Measurements from ENCODE around the gene ENAH. TPM values are rescaled to one million over a fixed set of nuclear protein-coding genes. Genes with fewer than 3 reads are reported as not detected.

The ENAH gene
- total and polyA plus RNA-seq, 2 donors (not counting 1 experiment from before 2014, with no cell fraction given): 1.3 to 1.6 TPM

DNA sequence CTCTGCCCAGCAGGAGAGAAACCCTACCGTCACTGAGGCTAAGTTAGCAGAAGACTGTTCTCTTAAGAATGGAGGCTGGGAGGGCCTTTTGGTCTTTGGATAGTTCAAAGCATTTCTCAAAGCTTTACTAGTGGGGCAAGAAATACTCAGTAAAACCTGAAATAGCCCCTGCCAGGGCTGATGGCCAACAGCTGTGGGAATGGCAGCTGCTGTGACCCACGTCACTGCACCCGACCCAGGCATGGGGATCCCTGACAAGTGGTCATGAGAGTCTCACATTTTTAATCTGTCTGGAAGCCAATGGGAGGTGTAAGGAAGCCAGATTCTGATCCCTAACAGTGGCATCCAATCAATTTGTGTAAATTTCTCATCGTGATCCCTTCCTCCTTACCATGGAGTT is 44.5 kb upstream of the ENAH start:
- Mint-ChIP-seq H3K27me3 (no peaks in the 10 kb centered on the region), H3K9me3 (ENCODE audit: insufficient read depth) (peaks cover 7% of the 10 kb centered on the region), H3K4me3 (no peak overlapping the region), H3K4me1 (no peaks in the 10 kb centered on the region), H3K27ac (no peak overlapping the region)
- Histone ChIP-seq H3K36me3 (replicated peaks in 1 of 2; ENCODE audit: control extremely low read depth in 1 of 2, control insufficient read depth in 1 of 2, extremely low read depth in 1 of 2, insufficient read depth in 2 of 2, low read length in 1 of 2) (no peaks in the 10 kb centered on the region), H3K79me2 (ENCODE audit: control insufficient read depth, insufficient read depth, low read length) (no peaks in the 10 kb centered on the region), H3K4me2 (replicated peaks; ENCODE audit: low read depth, low read length, poor library complexity, severe bottlenecking) (no peak overlapping the region), H3K9ac (ENCODE audit: low read length) (no peak overlapping the region), H3K9me3 (ENCODE audit: control extremely low read depth in 1 of 3, control insufficient read depth in 2 of 3, insufficient read depth in 1 of 3, low read length in 2 of 3) (no peaks in the 10 kb centered on the region), H3K4me3 (ENCODE audit: control extremely low read depth in 1 of 5, extremely low read depth in 1 of 5, insufficient read depth in 1 of 5, low read depth in 2 of 5, low read length in 4 of 5) (no peak overlapping the region), H3K27me3 (replicated peaks in 1 of 4; ENCODE audit: control extremely low read depth in 1 of 4, control insufficient read depth in 3 of 4, insufficient read depth in 4 of 4, low read length in 3 of 4) (peaks cover 0 to 2% (median 0%) of the 10 kb centered on the region in 4 experiments), H4K20me1 (ENCODE audit: control insufficient read depth, insufficient read depth, low read length, poor library complexity, severe bottlenecking) (no peaks in the 10 kb centered on the region), H3K27ac (ENCODE audit: low read length in 2 of 2) (no peak overlapping the region), H2AFZ (ENCODE audit: insufficient read depth, low read depth, low read length, poor library complexity, severe bottlenecking) (no peak overlapping the region), H3K4me1 (ENCODE audit: control insufficient read depth in 2 of 2, insufficient read depth in 2 of 2, low read length in 2 of 2) (no peaks in the 10 kb centered on the region)
- intact Hi-C loops (cut with micrococcal nuclease): no loop called here
- POLR2A ChIA-PET: no interaction called here
- CTCF ChIA-PET: no interaction called here
- TF ChIP-seq CTCF (IDR thresholded peaks at IDR 0.05): no peak
- no peak for TF ChIP-seq EZH2 (IDR thresholded peaks at IDR 0.05; ENCODE audit: borderline replicate concordance, insufficient read depth, low read depth, low read length, poor library complexity, severe bottlenecking)
- no peak for DNase-seq
- ATAC-seq (ENCODE audit: low read depth): no peak
- 75% methylated on average over 3 of the region's 4 CpGs for WGBS (ENCODE audit: insufficient coverage)

DNA sequence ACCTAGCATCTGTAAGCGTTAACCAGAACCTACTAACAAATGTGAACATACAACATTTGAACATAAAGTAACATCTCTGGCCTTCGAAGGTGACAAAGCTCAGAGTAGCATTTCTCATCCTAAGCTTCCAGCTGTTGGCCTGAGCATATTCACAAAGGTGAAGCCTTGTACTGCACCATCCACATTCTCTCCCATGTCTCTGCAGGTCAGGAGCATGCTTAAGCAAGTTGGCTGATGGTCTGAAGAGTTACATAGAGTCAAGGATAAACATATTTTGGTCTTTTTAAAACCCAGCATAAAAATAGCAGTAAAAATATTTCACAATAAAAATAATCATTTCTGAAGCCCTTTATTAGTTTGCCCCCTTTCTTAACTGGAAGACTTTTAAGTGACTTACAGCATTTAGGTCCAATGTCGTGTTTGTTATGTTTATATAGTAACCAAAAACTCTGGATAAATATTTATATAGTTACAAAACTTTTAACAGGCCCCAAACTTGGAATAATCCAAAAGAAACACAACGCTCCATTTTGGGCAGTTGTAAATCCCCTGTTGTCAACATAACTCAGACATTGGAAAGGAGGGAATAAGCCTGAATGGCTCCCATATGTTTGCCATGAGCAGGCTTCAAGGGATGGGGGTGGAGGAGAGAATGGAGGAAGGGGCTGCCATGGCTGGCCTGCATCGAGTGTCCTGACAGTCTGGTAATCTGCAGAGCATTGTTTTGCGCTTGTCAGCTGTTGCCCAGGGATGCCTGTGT is 42.8 kb upstream of the ENAH start:
- TF ChIP-seq CTCF (IDR thresholded peaks at IDR 0.05) (no peak), EZH2 (IDR thresholded peaks at IDR 0.05; ENCODE audit: borderline replicate concordance, insufficient read depth, low read depth, low read length, poor library complexity, severe bottlenecking) (no peak)
- POLR2A ChIA-PET: no interaction called here
- no peak overlapping the region for H3K27ac Mint-ChIP-seq

More for the DNA sequence above, 42.8 kb upstream of the ENAH start:
- H3K9me3 ChIP-seq (ENCODE audit: control extremely low read depth in 1 of 3, control insufficient read depth in 2 of 3, insufficient read depth in 1 of 3, low read length in 2 of 3): no peaks in the 10 kb centered on the region
- WGBS (ENCODE audit: insufficient coverage): 79% methylated on average over 3 of the region's 6 CpGs
- CTCF ChIA-PET: no interaction called here
- H3K4me1 Mint-ChIP-seq: no peaks in the 10 kb centered on the region
- H3K4me1 ChIP-seq (ENCODE audit: control insufficient read depth in 2 of 2, insufficient read depth in 2 of 2, low read length in 2 of 2): no peaks in the 10 kb centered on the region
- H4K20me1 ChIP-seq (ENCODE audit: control insufficient read depth, insufficient read depth, low read length, poor library complexity, severe bottlenecking): no peaks in the 10 kb centered on the region
- intact Hi-C loops (cut with micrococcal nuclease): no loop called here
- ATAC-seq (ENCODE audit: low read depth): no peak
- H3K4me3 Mint-ChIP-seq: no peak overlapping the region
- no peak overlapping the region for H3K27ac ChIP-seq (ENCODE audit: low read length in 2 of 2)
- no peak overlapping the region for H3K4me3 ChIP-seq (ENCODE audit: control extremely low read depth in 1 of 5, extremely low read depth in 1 of 5, insufficient read depth in 1 of 5, low read depth in 2 of 5, low read length in 4 of 5)
- no peak overlapping the region for H2AFZ ChIP-seq (ENCODE audit: insufficient read depth, low read depth, low read length, poor library complexity, severe bottlenecking)
- no peaks in the 10 kb centered on the region for H3K36me3 ChIP-seq (replicated peaks in 1 of 2; ENCODE audit: control extremely low read depth in 1 of 2, control insufficient read depth in 1 of 2, extremely low read depth in 1 of 2, insufficient read depth in 2 of 2, low read length in 1 of 2)
- no peak for DNase-seq
- H3K27me3 Mint-ChIP-seq: no peaks in the 10 kb centered on the region
- no peak overlapping the region for H3K4me2 ChIP-seq (replicated peaks; ENCODE audit: low read depth, low read length, poor library complexity, severe bottlenecking)
- no peaks in the 10 kb centered on the region for H3K79me2 ChIP-seq (ENCODE audit: control insufficient read depth, insufficient read depth, low read length)
- peaks cover 0 to 2% (median 0%) of the 10 kb centered on the region in 4 experiments for H3K27me3 ChIP-seq (replicated peaks in 1 of 4; ENCODE audit: control extremely low read depth in 1 of 4, control insufficient read depth in 3 of 4, insufficient read depth in 4 of 4, low read length in 3 of 4)
- peaks cover 7% of the 10 kb centered on the region for H3K9me3 Mint-ChIP-seq (ENCODE audit: insufficient read depth)
- no peak overlapping the region for H3K9ac ChIP-seq (ENCODE audit: low read length)

Measured in B cell (primary cell).